GM13977 (cell line): ENCODE data around the gene SLA2.

Experiments used
- DNase-seq: peaks from one replicate; pipeline ENCODE4 v3.0.0; 2012; ENCODE audit warnings: low spot score
- in situ Hi-C: fragments of 300-500 bp; cut with MboI; formaldehyde crosslinking; loops from one replicate; pipeline ENCODE4 v1.12.0; 2022; ENCODE audit warnings: low sequenced_read_pairs, low pct_unique_long_range_greater_than_20kb, mixed read lengths, inconsistent platforms; ENCODE audit not compliant: unreplicated experiment
- TF ChIP-seq, protein P1 (sequence below): IDR thresholded peaks from 2 replicates; pipeline ENCODE4 v1.5.1; 2012; ENCODE audit warnings: mild to moderate bottlenecking, control low read depth; ENCODE audit not compliant: insufficient read depth; ENCODE audit errors: extremely low read depth, missing control alignments

The SLA2 gene

DNA sequence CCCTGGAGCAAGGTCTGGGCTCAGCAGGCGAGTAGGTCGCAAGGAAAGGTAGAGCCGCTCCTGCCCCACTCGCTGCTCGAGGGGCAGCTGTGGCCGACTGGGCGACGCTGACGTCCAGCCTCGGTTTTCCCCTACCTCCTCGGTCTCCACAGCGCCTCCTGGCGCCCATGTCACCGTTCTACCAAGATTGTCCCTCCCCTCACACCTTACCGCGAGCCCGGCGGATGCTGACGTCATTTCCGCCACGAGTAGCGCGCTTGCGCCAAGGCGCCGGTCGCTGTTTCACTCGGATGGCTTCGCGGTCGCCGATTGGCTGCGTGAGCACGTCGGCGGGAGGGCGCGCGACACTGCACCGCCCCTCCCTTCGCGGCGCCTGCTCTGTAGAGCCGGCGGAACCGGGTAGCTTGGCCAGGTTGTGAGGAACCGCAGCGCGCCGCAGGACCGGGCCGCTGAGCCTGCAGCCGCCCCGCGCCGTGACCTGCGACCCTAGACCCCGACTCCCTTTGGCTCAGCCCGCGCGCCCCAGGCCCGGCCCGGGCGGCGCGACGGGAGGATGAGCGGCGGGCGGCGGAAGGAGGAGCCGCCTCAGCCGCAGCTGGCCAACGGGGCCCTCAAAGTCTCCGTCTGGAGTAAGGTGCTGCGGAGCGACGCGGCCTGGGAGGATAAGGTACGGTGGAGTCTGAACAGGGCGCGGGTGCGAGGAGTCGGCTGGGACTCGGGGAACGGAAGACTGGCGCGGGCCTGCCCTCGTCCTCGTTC is 40.4 kb downstream of the SLA2 start, which contains the start of gene RAB5IF:
RAB5IF (plus strand) TSS at position 381 of the 759 bp plus-strand sequence; CDS start at position 554, 173 bp downstream.
- in situ Hi-C loops = loop anchor here (10.0 to 25.0 kb wide), 2 partner anchors 151 to 282 kb away; partner anchors contain the start of gene TLDC2
- TF ChIP-seq, protein P1, sequence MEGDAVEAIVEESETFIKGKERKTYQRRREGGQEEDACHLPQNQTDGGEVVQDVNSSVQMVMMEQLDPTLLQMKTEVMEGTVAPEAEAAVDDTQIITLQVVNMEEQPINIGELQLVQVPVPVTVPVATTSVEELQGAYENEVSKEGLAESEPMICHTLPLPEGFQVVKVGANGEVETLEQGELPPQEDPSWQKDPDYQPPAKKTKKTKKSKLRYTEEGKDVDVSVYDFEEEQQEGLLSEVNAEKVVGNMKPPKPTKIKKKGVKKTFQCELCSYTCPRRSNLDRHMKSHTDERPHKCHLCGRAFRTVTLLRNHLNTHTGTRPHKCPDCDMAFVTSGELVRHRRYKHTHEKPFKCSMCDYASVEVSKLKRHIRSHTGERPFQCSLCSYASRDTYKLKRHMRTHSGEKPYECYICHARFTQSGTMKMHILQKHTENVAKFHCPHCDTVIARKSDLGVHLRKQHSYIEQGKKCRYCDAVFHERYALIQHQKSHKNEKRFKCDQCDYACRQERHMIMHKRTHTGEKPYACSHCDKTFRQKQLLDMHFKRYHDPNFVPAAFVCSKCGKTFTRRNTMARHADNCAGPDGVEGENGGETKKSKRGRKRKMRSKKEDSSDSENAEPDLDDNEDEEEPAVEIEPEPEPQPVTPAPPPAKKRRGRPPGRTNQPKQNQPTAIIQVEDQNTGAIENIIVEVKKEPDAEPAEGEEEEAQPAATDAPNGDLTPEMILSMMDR = peak; percentile 96
- DNase-seq = peak; percentile 95

DNA sequence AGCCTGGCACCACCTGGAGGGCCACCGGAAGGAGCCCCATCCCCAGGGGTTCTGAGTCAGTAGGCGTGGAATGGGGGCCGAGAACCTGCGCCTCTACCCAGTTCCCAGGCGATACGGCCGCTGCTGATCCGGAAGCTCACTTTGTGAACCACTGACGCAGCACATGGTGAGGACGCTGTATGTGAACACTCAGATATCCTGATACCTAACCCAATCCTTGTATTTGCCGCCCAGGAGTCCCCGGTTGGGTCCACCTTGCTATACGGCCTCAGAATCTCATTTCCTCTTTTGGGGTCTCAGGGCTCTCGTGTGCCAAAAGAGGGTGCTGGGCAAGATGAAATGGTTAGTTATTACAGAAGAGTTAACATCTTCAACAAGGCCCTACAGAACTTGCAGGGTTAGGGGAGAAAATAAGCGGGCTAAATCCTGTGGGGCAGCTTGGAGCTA is 41.0 kb downstream of the SLA2 start:
- TF ChIP-seq, protein P1 = no peak
- peak; percentile 63 for DNase-seq
- in situ Hi-C loops = loop anchor here (10.0 to 25.0 kb wide), 2 partner anchors 150 to 282 kb away; partner anchors contain the start of gene TLDC2

DNA sequence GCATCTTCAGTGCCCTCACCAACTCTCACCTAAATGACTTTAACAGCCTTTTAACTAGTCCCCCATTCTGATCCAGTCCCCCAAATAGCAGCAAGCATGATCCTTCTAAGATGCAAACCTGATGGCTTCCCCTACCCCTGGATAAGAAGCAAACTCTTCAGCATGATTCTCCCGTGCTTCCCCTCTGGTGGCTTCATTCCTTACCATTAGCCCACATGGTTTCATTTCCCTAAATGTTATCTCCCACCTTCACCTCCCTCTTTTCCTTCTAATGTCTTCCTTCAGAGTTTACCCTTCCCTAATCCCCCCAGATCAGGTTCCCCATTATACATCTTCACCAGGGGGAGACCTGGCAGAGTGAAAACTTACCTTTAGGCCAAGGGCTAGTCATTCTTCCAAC is 44.5 kb downstream of the SLA2 start:
- TF ChIP-seq, protein P1 = no peak
- DNase-seq = no peak
- in situ Hi-C loops = loop anchor here (10.0 to 25.0 kb wide), 2 partner anchors 147 to 286 kb away; partner anchors contain the start of gene TLDC2

DNA sequence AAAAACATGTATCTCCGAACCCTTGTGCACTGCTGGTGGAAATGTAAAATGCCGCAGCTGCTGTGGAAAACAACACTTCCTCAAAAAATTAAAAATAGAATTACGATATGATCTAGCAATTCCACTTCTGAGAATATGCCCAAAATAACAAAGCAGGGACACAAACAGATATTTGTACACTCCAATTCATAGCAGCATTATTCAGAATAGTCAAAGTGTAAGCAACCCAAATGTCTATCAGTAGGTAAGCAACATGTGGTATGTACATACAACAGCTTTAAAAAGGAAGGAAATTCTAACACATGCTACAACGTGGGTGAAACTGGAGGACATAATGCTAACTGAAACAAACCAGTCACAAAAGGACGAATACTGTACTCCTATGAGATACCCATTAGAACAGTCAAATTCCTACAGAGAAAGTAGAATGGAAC is 46.1 kb downstream of the SLA2 start:
- no peak for DNase-seq
- in situ Hi-C loops = loop anchor here (10.0 to 25.0 kb wide), 2 partner anchors 145 to 287 kb away; partner anchors contain the start of gene TLDC2
- TF ChIP-seq, protein P1 = no peak

DNA sequence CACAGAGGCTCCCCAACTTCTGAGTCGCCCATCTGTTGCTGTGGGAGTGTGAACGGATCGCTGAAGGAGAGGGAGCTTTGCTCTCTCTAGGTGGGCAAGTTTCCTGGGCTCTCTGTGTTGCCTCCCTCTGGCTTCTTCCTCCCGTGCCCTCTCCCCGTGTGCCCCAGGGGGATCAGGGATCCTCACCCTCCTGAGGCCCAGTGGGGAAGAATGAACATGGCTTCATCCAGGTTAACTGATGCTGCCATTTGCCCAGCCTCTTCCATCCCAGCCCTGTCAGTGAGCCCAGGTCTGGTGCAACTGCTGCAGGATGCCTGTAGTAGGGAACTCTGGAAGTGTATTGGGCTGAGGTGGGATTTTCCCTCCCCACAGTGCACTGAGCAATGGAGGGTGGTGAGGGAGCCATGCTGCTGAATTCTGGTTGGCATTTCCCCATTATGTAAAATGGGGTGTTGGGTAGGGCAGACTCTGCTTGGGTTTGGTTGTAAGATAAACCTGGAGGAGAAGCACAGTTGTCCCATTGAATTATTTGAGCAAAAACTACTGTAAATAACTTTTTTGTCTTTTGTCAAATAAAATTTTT is 52.6 kb downstream of the SLA2 start:
- no peak for DNase-seq
- in situ Hi-C loops = no loop called here
- TF ChIP-seq, protein P1 = no peak

DNA sequence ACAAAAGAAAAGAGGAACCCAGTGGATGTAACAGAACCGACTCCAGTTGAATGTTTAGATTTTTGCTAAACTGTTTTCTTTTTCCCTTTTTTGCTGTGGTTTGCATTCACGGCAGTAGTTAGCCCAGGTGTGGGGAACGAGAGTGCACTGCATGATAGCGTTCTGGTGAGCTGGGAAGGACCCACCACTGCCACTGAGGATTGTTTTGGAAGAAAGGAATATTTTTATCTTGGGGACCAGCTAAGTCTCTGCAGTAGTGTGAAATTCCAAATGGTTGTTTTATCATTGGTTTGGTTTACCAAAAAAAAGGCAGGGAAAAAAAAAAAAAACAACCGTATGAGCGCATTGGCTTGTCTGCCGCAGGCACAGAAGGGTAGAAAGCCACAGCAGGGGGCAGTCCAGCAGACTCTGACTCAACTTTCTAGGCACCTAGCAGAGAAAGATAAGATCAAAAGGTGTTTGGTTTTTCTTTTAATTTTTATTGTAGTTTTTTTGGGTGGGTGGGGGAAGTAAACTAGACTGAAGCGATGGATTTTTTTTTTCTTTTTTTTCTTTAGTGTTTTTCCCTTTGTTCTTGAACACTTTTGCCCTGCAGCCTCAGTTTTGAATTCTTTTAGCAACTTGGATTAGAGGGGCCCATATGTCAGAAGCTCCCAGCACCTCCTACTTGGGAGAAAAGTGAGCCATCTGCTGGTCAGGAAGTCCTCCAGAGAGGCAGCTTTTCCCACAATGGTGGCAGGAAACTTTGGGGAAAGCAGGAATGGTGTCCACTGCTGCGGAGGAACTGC is 53.9 kb downstream of the SLA2 start:
- in situ Hi-C loops = no loop called here
- no peak for DNase-seq
- TF ChIP-seq, protein P1 = peak; percentile 41
